Stimulated activated naive CD8-positive, alpha-beta T cell treated with anti-CD3 and anti-CD28 coated beads, Interleukin-15, amount 100 ng/mL, for 72 hours (primary cell): ENCODE data around the gene COL19A1.
"Not testable (repeated sequence)": the region's sequence is repeated elsewhere in the genome, so short reads cannot be mapped to it uniquely, and the experiment has no call there.

Source experiments
- ATAC-seq: fragments of 150-1000 bp; cut with Tn5 transposase; 2 replicates; pipeline ENCODE4 v1.10.0; 2021; ENCODE audit warnings: mild to moderate bottlenecking, moderate library complexity
- DNase-seq, 2 donors: peaks; one replicate each; pipeline ENCODE4 v3.0.0; 2021 to 2022
- H3K27ac Mint-ChIP-seq, 2 donors: one replicate each; pipeline ENCODE4 v1.8.0; 2022; ENCODE audit warnings: mild to moderate bottlenecking in 2 of 2, mixed read lengths in 2 of 2, moderate library complexity in 2 of 2
- H3K27me3 Mint-ChIP-seq: one replicate; pipeline ENCODE4 v1.8.0; 2022; ENCODE audit warnings: mixed read lengths
- H3K4me1 Mint-ChIP-seq: one replicate; pipeline ENCODE4 v1.8.0; 2022; ENCODE audit warnings: mild to moderate bottlenecking, mixed read lengths
- H3K4me3 Mint-ChIP-seq, 2 donors: one replicate each; pipeline ENCODE4 v1.8.0; 2022; ENCODE audit warnings: mild to moderate bottlenecking in 2 of 2, mixed read lengths in 2 of 2, moderate library complexity in 1 of 2
- H3K9me3 Mint-ChIP-seq, 2 donors: one replicate each; pipeline ENCODE4 v1.8.0; 2022; ENCODE audit warnings: mixed read lengths in 2 of 2

The COL19A1 gene

DNA sequence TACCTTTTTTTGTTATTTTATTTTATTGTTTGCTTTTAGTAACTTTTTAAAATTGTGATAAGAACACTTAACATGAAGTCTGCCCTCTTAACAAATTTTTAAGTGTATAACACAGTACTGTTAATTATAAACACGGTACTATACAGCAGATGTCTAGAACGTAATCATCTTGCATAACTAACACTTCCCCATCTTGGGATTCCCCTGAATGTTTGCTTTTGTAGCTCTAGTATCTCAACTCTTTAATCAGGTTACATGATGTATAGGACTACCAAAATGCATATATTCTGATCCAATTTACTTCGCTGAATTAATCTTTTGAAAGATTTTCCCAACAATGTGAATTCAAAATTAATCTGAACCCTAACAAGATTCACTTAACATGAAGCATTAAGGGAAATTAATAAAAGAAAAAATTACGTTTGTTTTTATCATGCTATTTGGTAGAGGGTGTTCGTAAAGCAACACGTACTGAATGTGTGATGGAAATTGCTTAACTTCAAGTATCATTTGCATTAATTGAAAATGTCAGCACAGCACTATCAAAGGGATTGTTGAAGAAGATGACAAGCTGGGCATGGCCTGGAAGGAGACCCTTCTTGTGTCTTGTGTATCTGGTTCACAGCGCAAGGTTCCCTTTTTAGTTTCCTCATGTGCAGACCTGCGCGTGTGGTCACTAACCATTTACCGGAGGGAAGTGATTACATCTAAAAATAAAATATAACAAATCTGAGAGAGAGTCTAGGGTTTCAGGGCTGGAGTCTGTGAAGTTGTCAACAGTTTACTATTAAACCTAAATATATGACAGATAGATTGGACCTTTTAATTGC is 15.2 kb downstream of the COL19A1 start:
- Mint-ChIP-seq H3K27me3 (peaks cover 35% of the 10 kb centered on the region), H3K9me3 (no peaks in the 10 kb centered on the region), H3K4me3 (no peak overlapping the region), H3K27ac (no peak overlapping the region), H3K4me1 (no peaks in the 10 kb centered on the region)
- DNase-seq (no peak), ATAC-seq (no peak)

DNA sequence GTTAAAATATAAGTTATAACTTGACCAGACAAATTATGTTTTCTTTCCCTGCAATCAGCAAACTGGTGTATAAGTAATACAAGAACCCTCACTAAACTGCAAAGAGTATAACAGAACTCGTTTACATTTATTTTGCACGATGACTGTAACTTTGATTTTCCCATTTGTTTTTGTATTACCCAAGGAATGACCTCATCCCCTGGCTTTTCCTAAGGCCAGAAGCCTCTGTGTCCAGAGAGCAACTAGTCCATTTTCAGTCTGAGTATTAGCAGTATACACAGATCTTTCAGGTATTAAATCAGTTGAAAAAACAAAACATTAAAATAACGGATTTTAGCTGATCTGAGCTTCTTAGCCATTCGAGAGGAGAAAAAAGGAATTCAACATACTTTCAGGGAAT is 17.2 kb downstream of the COL19A1 start:
- H3K9me3 Mint-ChIP-seq: no peaks in the 10 kb centered on the region
- ATAC-seq (no peak), DNase-seq (no peak)
- peaks cover 35% of the 10 kb centered on the region for H3K27me3 Mint-ChIP-seq
- H3K27ac Mint-ChIP-seq: no peak overlapping the region
- no peaks in the 10 kb centered on the region for H3K4me1 Mint-ChIP-seq
- no peak overlapping the region for H3K4me3 Mint-ChIP-seq

DNA sequence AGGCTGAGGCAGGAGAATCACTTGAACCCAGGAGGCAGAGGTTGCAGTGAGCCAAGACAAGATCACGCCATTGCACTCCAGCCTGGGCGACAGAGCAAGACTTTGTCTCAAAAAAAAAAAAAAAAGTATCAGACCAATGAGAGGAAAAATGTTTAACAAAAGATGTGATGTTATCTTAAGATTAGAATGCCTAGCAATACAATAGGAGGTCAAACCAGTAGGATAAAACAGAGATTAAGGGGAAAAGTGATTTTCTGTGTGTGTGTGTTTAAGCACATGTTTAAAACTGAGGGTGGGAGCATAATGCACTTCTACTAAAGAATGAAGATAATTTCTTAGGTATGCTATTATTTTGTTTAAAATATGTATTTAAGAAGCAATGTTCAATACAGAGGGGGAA is 17.9 kb downstream of the COL19A1 start:
- Mint-ChIP-seq H3K4me3 (no peak overlapping the region), H3K4me1 (no peaks in the 10 kb centered on the region)

DNA sequence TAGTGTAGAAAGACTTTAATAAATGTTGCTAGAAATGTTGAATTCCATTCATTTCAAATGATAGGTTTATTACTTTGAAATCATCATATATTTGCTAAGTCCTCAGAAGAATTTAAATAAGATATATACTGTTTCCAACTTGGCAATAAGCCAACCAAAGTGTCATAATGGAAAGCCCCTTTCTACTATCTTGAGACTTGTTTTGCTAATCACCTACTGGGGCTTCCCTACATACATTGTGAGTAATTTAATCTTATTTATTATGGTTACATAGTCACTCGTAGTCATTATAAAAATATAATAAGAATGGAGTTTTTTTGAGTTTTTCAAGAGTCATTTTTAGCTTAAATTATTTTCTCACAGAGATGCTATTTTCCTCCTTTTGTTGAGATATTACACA is 20.7 kb downstream of the COL19A1 start:
- H3K27ac Mint-ChIP-seq: no peak overlapping the region
- DNase-seq: no peak

More for the DNA sequence above, 17.9 kb downstream of the COL19A1 start:
- H3K27ac Mint-ChIP-seq: no peak overlapping the region
- peaks cover 35% of the 10 kb centered on the region for H3K27me3 Mint-ChIP-seq
- H3K9me3 Mint-ChIP-seq: peaks cover 0 to under 1% of the 10 kb centered on the region in 2 donors
- ATAC-seq: no peak
- DNase-seq: no peak

DNA sequence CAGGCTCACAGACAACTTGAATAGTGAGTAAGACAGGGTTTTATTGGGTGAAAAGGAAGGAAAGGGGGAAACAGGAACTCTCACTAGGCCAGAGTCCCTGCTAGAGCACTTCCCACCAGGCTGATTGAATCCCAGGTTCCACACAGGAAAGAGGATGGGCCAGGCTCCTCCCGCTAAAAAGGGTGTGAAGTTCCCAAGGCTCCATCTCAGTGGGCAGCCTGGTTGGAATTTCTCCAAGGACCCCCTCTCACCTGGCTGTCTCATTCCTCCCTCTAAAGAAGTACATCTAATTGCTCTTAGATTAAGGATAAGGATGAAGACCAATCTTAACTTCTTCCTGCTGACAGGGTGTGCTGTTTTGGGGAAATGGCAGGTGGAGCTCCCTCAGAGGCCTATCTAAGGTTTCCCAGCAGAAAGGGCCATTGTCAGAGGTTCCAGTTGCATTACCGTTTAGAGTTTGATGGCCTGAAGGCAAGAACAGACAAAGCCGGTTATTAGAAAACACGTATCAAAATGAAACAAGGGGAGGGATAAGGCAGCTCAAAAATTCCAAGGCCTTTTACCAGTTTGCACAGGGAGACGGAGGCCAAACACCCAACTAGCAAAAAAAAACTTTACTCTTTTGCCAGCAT is 21.5 kb downstream of the COL19A1 start:
- no peak for DNase-seq
- no peak for ATAC-seq
- peaks cover 22% of the 10 kb centered on the region for H3K27me3 Mint-ChIP-seq
- no peaks in the 10 kb centered on the region for H3K4me1 Mint-ChIP-seq
- peak overlapping the region in 1 of 2 donors; percentile 27 for H3K27ac Mint-ChIP-seq
- peaks cover 5 to 12% of the 10 kb centered on the region in 2 donors for H3K9me3 Mint-ChIP-seq
- no peak overlapping the region for H3K4me3 Mint-ChIP-seq

More for the DNA sequence above, 20.7 kb downstream of the COL19A1 start:
- peak; percentile 72 for ATAC-seq
- Mint-ChIP-seq H3K9me3 (peaks cover 5 to 12% of the 10 kb centered on the region in 2 donors), H3K27me3 (peaks cover 27% of the 10 kb centered on the region), H3K4me3 (no peak overlapping the region), H3K4me1 (no peaks in the 10 kb centered on the region)

DNA sequence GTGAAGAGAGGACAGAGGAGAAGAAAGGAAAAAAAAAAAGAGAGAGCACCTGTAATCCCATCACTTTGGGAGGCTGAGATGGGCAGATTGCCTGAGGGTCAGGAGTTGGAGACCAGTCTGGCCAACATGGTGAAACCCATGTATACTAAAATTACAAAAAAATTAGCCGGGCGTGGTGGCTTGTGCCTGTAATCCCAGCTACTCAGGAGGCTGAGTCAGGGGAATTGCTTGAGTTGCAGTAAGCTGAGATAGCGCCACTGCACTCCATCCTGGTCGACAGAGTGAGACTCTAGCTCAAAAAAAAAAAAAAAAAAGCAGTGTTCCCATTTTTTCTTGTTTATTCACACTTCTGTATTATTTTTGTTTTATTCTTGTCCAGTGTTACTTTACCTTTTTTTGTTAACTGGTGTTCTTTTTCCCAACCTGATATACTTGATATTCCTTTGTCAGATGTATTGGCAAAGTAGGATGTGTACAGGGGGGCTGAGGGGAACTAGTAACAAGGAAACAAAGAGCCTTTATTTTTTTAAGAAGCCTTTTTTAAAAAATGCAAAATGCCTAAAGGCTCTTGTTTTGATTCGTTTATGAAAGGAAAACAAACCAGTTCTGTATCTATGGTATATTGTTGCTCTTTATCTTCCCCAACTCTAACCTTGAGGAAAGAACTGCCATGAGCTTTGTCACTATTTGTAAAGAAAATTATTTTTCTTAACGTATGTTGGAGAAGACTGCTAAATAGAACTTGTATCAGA is 22.3 kb downstream of the COL19A1 start:
- H3K27ac Mint-ChIP-seq: no peak overlapping the region
- peaks cover 5 to 12% of the 10 kb centered on the region in 2 donors for H3K9me3 Mint-ChIP-seq
- peaks cover 14% of the 10 kb centered on the region for H3K27me3 Mint-ChIP-seq
- H3K4me3 Mint-ChIP-seq: no peak overlapping the region
- no peak for ATAC-seq
- H3K4me1 Mint-ChIP-seq: no peaks in the 10 kb centered on the region
- no peak for DNase-seq

DNA sequence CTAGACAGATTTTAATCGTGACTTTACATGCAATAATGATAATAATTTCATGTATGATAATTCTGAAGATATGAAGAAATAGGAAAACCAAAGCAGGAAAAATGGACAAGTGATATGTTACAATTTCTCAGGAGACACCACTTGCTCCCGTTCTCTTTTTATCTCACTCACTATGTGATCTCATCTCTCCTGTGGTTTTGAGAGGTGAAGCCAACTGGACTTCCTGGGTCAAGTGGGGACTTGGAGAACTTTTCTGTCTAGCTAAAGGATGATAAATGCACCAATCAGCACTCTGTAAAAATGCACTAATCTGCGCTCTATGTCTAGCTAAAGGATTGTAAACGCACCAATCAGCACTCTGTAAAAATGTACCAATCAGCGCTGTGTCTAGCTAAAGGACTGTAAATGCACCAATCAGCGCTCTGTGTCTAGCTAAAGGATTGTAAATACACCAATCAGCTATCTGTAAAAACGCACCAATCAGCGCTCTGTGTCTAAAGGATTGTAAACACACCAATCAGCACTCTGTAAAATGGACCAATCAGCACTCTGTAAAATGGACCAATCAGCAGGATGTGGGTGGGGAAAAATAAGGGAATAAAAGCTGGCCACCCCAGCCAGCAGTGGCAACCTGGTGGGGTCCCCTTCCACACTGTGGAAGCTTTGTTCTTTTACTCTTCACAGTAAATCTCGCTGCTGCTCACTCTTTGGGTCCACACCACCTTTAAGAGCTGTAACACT is 23.0 kb downstream of the COL19A1 start:
- H3K4me3 Mint-ChIP-seq, H3K27me3 Mint-ChIP-seq, ATAC-seq, H3K4me1 Mint-ChIP-seq, DNase-seq, H3K27ac Mint-ChIP-seq: not testable (repeated sequence)
- H3K9me3 Mint-ChIP-seq: peaks cover 5 to 12% of the 10 kb centered on the region in 2 donors

DNA sequence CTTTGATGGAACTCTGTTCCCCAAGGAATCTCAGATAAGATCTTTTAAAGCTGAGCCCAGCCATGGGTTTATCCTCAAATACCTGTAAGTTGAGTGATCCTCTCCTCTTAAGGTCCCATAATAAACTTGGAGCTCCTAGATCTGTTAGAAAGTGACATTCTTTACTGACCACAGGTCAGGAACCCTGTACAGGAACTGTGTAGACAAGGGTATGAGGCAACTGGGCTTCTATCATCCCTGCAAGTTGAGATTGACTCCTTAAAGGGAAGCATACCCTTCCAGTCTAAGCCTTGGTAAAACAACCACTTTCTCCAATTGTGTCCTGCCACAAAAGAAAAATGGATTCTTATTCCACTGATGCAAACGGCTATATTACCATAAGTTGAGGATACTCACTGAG is 26.2 kb downstream of the COL19A1 start:
- not testable (repeated sequence) for H3K27ac Mint-ChIP-seq, H3K4me1 Mint-ChIP-seq, H3K4me3 Mint-ChIP-seq, ATAC-seq, H3K27me3 Mint-ChIP-seq, DNase-seq
- peaks cover 5 to 12% of the 10 kb centered on the region in 2 donors for H3K9me3 Mint-ChIP-seq

DNA sequence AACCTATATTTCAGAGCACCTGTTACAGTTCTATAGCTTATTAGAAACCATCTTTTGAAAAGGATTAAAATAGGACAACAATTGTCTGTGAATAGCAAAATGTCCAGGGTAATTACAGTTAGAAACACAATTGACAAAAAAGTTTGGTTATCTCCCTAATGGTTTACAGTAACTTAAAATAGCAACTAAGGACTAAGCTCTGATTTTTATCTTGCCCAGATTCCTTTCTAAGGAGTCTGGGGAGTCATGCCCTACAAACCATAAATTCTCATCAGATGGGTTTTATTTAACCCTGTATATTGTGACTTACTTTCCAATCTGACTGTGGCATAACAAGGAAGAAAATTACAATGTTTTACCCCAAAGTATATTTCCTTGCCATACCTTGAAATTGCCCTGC is 26.9 kb downstream of the COL19A1 start:
- DNase-seq, H3K27me3 Mint-ChIP-seq, H3K27ac Mint-ChIP-seq, H3K4me1 Mint-ChIP-seq, H3K4me3 Mint-ChIP-seq, ATAC-seq: not testable (repeated sequence)
- H3K9me3 Mint-ChIP-seq: peaks cover 5 to 12% of the 10 kb centered on the region in 2 donors

DNA sequence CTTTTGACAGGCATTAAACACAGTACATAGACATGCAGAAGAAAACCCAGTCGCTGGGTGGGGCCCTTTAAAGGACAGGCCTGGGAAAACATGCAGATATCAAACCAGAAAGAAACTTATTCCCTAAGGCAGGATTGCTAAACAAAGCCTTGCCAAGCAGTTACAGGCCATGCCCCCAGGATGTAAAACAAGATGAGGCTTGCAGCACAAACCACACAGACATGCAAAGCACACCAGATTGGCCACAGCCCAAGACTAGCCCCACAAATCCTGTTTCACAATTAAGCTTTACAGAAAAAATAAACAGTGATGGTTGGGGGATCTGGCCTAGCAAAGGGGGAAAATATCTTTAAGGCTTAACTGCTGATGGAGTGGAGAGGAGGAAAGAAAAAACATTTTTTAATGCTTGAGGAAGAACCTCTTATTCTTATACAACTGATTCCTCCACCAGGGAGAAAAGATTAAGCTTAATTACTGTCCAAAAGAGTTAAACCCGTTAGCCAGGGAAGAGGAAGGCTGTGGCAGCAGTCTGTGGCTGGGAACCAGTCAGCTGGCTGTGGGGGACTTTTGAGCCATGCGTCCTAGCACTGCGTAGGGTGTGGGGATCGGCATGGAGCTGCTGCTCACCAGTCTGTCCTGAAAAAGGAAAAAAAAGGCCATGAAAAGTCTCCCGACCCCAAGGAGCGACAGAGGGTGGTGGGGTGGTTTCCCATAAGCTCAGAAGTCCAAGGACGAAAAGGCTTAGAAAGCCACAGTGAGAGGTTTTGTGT is 28.4 kb downstream of the COL19A1 start:
- H3K27ac Mint-ChIP-seq: no peak overlapping the region

DNA sequence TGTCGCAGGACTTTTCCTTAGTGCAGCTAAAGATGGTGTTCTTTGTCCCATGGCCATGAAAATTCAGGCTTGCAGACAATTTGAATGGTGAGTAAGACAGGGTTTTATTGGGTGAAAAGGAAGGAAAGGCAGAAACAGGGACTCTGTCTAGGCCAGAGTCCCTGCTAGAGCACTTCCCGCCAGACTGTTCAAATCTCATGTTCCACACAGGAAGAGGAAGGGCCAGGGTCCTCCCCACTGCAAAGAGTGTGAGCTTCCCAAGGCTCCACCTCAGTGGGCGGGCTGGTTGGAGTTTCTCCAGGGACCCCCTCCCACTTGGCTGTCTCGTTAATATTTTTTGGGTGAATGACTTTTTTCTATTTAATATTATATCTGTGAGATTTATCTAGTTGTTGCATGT is 29.0 kb downstream of the COL19A1 start:
- Mint-ChIP-seq H3K4me1 (no peaks in the 10 kb centered on the region), H3K27ac (no peak overlapping the region), H3K9me3 (peaks cover 0 to 3% of the 10 kb centered on the region in 2 donors), H3K4me3 (no peak overlapping the region), H3K27me3 (peaks cover 6% of the 10 kb centered on the region)
- ATAC-seq (no peak), DNase-seq (no peak)

More for the DNA sequence above, 28.4 kb downstream of the COL19A1 start:
- ATAC-seq: no peak
- Mint-ChIP-seq H3K9me3 (peaks cover 0 to 9% of the 10 kb centered on the region in 2 donors), H3K4me1 (no peaks in the 10 kb centered on the region), H3K4me3 (no peak overlapping the region), H3K27me3 (peaks cover 6% of the 10 kb centered on the region)
- DNase-seq: no peak

DNA sequence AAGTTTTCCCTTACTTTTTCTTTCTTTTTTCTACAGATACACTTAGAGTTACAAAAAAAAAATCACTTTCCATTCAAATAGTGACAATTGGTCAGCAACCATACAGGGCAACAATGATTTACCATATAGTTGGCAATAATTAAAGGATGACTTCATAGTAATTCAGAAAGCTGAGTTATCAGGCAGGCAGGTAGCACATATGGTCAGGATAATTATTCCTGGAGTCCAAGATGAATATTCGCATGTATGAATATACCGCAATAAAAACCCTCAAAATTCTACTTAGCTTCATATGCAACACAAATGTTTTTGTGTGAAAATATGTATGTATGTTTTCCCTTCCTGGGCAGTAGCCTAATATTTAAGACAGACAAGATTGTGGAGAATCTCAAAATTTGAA is 34.5 kb downstream of the COL19A1 start:
- ATAC-seq: no peak
- H3K4me3 Mint-ChIP-seq: no peak overlapping the region
- H3K27me3 Mint-ChIP-seq: peaks cover 10% of the 10 kb centered on the region
- H3K27ac Mint-ChIP-seq: no peak overlapping the region
- no peak for DNase-seq
- no peaks in the 10 kb centered on the region for H3K9me3 Mint-ChIP-seq
- H3K4me1 Mint-ChIP-seq: no peaks in the 10 kb centered on the region

DNA sequence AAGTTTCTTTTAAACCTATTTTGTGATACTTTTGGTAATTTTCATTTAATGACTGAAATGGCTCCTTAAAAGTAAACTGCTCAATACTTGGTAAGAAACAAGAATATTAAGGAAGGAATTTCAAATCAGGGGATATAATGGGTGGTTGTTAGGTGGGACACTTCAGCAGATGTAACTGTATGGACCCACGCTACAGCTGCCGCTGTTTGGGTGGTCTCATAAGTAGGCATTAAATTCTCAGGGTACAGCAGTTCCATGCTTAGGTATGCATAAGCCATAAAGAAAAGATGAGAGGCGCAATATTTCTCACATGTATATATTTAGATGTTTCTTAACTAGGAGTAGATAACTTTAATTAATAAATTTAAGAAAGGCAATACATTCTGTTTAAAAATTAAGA is 35.0 kb downstream of the COL19A1 start:
- H3K27me3 Mint-ChIP-seq: peaks cover 10% of the 10 kb centered on the region
- no peak overlapping the region for H3K4me3 Mint-ChIP-seq
- ATAC-seq: no peak
- H3K27ac Mint-ChIP-seq: no peak overlapping the region
- DNase-seq: no peak
- H3K9me3 Mint-ChIP-seq: no peaks in the 10 kb centered on the region
- H3K4me1 Mint-ChIP-seq: no peaks in the 10 kb centered on the region

DNA sequence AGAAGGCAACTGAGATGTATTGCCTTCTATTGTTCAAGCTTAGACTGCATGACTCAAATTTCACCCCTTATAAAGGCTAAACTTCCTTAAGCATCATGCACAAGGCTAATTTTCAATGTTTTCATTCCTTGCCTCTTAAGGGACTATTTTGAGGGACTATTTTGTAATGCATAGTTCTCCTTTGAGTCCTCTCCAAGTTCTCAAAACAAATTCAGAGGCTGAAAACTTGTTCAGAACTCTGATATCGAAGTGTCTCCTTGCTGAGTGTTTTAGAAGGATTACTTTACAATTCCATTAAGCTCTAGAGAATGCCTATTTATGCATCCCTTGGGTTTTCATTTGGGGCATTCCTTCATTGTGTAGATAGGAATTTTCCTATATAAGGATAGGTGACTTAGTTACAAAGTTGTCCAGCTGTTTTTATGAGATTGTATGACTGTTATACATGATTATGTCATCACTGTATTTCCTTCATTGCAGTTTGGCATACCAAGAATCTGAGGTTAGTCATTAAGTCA is 41.7 kb downstream of the COL19A1 start:
- Mint-ChIP-seq H3K27me3 (peaks cover 23% of the 10 kb centered on the region), H3K4me1 (no peaks in the 10 kb centered on the region), H3K4me3 (no peak overlapping the region), H3K9me3 (no peaks in the 10 kb centered on the region), H3K27ac (no peak overlapping the region)
- ATAC-seq (no peak), DNase-seq (no peak)
